Dedifferentiated amniotic fluid mesenchymal stem cell (primary cell): ENCODE results near the gene PIK3CA.
"Not testable (repeated sequence)": the region's sequence is repeated elsewhere in the genome, so short reads cannot be mapped to it uniquely, and the experiment has no call there.

Experiments
- DNase-seq: peaks from one replicate; pipeline ENCODE4 v3.0.0-alpha.2; 2016; ENCODE audit errors: extremely low spot score

Gene PIK3CA

DNA sequence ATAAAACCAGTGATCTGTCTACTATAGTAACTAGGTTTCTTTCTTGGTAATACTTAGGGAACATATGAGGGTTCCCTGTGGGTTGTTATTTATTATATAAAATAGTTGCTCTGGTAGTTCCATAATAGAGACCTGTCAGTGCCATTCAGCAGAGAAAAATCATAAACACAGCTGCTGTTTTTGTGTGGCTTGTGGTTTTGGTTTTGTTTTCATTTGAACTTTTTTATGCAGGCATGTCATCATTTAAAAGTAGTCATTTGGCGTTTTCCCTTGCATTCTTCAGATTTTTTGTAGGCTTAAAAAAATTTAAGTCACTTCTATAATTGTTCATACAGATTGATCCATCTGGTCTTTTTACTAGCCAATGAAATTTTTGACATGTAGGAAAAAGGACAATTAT lies 47.9 kb downstream of the PIK3CA start:
- peak; percentile 91 for DNase-seq

DNA sequence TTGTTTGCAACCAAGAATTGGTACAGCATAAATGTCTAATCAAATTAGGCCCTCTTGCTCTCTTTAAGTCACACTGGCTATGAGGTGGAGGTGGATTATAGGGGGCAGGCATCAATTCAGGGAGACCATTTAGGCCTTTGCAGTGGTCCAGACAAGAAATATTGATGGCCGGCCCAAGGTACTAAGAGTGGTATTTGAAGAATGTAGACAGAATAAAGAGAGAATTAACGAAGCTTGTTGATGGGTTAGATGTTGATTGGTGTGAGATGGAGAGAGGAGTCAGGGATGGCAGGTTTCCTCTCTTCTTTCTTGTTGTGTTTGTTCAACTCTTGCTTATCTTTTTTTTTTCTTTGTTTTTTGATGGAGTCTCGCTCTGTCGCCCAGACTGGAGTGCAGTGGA lies 48.5 kb downstream of the PIK3CA start:
- DNase-seq = no peak

DNA sequence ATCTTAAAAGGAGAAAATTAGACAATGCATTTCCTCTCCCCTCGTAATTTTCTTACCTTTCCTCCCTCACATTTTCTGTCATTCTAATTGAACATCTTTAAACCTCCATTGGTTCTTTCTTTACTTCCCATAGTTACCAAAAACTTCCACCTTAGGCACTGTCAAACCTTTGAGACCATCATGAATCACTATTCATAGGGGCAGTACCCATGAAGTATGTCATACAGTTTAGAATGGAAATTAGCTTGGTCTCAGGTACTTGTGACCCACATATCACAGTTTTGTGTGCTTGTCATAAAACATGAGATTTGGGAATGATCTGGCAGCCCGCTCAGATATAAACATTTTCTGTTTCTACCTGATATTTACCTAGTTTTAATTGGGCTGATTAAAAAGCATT lies 52.6 kb downstream of the PIK3CA start:
- no peak for DNase-seq

DNA sequence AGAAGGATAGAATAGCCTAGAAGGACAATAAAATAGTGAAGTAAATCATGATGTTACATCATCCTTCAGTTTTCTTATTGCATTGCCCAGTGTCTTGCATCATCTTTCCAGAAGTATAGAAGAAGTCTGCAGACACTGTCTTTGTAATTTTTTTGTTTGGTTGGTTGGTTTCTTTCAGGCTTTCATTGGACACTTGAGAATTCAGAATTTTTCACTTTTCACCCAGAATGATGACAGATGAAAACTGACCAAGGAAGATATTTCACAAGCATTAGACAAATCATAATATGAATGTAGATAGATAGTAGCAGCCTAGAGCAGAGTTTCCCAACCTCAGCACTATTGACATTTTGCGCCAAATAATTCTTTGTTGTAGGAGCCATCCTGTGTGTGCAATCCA lies 67.4 kb downstream of the PIK3CA start:
- DNase-seq = not testable (repeated sequence)

DNA sequence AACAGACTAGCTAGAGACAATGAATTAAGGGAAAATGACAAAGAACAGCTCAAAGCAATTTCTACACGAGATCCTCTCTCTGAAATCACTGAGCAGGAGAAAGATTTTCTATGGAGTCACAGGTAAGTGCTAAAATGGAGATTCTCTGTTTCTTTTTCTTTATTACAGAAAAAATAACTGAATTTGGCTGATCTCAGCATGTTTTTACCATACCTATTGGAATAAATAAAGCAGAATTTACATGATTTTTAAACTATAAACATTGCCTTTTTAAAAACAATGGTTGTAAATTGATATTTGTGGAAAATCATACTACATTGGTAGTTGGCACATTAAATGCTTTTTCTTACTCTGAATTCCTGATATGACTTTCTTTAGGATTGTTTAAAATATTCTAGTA lies 70.1 kb downstream of the PIK3CA start:
- not testable (repeated sequence) for DNase-seq

DNA sequence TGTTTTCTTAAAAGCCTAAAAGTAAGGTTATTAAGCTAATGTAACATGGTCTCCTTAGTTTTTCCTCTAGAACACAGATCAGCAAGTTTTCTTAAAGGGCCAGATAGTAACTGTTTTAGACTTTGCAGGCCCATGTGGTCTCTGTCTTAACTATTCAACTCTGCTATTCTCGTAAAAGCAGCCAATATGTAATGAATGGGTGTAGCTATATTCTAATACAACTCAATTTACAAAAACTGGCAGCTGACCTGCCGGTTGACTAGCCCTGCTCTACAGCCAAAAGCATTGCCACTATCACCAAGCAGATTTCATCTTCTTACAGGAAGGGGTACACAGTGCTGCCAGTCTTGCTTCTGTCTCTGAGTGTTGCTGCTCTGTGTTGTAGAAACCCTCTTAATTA lies 75.4 kb downstream of the PIK3CA start:
- DNase-seq = no peak

DNA sequence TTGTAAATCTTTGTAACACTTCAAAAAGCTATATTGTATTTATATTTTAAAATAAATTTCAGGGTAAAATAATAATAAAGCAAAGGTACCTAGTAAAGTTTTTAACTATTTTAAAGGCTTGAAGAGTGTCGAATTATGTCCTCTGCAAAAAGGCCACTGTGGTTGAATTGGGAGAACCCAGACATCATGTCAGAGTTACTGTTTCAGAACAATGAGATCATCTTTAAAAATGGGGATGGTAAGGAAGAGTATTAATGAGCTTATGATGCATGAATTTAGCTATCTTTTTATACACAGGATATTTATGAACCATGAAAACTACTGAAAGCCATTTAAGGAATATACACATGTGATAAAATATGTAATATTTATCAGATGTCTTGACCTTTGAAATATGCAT lies 76.4 kb downstream of the PIK3CA start:
- DNase-seq = no peak

DNA sequence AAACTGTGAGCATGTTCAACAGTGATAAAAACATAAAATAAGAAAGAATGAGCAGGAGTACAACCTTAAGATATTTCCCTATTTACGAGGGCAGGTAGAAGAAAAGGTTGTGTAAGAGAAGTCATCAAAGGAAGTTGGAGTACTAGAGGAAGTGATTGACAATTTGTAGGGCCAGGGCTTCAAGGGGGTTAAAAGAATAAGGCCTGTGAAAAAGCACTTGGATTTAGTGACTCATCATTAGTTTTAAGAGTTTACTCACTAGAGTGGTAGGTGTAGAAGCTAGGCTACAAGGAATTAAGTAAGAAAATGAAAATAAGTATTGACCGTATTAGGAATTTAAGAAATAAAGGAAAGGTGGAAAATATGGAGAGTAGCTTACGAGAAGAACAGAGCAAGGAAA lies 79.2 kb downstream of the PIK3CA start:
- no peak for DNase-seq

DNA sequence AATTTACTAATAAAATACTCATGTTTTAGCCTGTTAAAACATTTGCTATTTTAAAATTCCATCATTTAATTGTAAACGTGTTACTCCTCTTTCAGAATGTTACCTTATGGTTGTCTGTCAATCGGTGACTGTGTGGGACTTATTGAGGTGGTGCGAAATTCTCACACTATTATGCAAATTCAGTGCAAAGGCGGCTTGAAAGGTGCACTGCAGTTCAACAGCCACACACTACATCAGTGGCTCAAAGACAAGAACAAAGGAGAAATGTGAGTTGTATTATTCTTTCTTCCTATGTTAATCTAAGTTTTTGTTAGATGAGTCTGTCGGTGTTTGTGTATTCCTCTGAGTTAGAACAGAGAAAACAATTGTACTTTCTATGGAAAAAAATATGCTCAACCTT lies 81.0 kb downstream of the PIK3CA start:
- DNase-seq = no peak

DNA sequence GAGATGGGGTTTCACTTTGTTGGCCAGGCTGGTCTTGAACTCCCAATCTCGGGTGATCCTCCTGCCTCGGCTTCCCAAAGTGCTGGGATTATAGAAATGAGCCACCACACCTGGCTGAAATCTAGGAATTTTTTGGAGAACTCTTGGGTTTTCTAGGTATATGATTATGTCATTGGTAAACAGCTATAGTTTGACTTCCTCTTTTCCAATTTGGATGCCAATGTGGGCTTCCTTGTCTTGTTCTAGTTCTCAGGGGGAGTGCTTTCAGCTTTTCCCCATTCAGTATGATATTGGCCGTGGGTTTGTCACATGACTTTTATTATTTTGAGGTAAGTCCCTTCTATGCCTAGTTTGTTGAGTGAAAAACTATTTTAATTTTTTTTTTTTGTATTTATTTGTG lies 84.9 kb downstream of the PIK3CA start:
- no peak for DNase-seq

DNA sequence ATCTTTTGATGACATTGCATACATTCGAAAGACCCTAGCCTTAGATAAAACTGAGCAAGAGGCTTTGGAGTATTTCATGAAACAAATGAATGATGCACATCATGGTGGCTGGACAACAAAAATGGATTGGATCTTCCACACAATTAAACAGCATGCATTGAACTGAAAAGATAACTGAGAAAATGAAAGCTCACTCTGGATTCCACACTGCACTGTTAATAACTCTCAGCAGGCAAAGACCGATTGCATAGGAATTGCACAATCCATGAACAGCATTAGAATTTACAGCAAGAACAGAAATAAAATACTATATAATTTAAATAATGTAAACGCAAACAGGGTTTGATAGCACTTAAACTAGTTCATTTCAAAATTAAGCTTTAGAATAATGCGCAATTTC lies 86.0 kb downstream of the PIK3CA start:
- peak; percentile 53 for DNase-seq

DNA sequence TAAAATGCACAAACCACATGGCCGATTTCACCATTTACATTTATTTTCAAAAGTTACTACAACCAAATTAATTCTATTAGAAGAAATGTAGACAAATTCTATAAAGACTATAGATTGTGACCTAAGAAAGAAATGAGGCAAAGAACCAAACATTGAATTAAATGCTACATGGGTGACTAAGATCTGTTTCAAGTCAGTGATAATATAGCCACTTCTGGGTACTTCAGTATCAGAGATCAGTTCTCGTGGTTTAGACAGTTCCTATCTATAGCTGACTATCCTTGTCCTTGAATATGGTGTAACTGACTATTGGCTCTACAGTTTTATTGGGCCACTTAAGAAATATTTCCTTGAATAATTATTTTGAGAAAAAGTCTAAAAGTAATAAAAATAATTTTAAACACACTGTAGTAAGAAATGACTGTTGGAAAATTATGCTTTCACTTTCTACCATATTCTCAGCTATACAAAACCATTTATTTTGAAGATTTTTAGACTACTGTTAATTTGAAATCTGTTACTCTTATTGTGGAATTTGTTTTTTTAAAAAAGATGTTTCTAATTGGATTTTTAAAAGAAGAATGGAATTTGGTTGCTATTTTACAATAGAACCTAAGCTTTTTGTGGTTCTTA lies 88.6 kb downstream of the PIK3CA start:
- no peak for DNase-seq

DNA sequence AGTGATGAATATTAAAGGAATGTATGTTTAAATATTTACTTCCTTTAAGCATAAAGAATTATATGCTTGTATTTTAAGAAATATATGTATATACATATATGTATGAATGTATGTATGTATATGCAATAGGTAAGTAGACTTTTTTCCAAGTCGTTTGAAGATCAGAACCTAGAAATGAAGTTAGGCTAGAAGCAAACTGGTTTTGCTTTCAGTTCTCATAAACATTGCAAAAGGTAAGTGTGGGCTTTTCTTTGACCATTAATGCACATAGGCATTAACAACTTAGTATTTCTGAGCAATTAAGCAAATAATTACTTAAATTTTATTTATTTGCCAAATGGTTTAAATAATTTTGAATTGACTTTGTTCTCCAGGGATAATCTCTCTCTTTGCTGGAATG lies 92.1 kb downstream of the PIK3CA start:
- not testable (repeated sequence) for DNase-seq

DNA sequence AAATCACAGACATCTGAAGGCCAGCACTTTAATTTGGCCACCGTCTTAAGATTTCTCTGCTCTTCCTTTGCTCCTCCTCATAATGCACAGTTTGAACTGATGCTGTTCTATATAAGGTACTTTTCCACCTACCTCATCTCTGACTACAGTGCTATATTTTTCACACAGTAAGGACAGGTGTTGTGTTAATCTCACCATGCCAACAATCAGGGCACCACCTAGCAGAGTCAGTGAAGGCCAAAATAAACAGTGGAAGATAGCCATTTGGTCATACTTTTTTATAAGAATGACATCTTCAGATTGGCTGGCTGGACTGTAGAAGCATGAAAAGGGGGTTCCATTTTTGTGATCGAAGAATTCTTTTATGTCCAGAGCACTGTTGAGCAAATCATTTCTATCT lies 94.7 kb downstream of the PIK3CA start:
- not testable (repeated sequence) for DNase-seq

DNA sequence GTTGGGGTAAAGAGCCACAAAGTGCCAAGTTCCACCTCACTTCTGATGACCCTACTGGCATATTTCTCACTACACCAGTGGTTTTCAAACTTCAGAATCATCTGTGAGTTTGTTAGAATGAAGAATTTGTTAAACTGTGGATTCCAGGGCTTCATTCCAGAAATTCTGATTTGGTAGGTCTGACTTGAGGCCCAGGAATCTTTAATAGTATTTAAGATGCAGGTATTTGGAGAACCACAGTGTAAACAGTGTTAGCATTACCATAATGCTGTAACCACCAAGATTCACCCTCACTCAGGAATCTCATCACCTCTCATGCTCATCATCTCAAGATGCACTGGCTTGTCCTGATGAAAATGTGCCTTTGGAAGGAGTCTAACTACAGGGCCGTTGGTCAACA lies 96.7 kb downstream of the PIK3CA start:
- DNase-seq = no peak

DNA sequence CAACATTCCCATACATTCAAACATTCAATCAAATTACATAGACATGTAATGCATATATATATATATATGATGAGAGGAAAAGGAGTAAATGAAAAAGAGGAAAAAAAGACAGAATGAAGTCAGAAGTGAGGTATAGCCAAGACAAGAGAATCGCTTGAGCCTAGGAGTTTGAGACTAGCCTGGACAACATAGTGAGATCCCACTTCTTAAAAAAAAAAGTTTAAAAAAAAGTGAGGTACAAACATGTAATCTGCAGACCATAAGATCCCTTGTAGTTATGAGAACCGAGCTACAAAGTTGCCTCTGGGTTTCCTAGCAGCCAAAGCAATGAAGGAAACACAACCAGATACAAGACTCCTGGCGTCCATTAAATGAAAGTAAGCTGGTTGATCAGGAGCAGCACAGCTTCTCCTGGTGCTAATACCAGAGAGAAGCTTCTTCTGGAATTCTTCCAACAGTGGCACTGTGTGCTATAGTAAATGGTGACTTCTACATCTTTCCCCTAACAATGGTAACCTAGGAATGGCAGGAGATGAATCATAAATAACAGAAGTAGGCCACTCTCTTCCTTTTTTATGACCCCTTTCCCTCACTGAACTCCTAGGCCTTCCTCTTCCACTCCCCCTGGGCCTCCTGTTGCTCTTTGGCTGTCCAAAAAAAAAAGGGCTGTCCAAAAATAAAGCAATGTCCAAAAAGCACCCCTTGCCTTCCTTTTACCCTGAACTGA lies 99.3 kb downstream of the PIK3CA start:
- no peak for DNase-seq

DNA sequence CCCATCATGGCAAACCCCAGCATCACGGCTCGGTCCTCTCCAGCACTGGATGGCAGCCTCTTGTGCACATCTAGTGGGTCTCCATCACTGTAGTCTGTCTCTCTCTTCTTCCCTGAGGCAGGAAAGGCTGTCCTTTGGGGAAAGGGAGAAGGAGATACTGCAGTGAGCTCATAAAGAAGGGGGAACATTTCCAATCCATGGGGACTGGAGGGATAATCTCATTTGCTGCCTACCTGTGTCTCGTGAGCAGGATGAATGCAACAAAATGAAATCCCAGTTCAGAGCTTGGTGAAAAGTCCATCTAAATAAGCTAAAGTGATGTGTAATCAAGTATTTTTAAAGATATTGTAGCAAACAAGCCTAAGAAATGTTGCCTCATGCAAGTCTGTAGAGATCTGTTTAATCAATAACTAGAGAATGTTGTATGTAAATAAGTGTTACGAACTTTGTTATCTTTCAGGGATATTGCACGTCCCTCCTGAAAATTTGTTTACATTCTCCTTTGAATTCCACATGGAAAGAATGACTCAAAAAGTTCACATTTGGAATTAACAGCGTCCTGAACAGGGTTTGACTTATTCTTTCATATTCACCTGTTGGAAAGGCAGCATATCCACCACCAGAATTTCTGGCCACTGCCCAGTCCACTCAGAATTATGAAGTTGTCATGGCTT lies 102.8 kb downstream of the PIK3CA start, which contains the start of gene KCNMB3:
KCNMB3 (minus strand) TSS at position 312 of the 674 bp plus-strand sequence; CDS start at position 188, 124 bp downstream.
- no peak for DNase-seq

DNA sequence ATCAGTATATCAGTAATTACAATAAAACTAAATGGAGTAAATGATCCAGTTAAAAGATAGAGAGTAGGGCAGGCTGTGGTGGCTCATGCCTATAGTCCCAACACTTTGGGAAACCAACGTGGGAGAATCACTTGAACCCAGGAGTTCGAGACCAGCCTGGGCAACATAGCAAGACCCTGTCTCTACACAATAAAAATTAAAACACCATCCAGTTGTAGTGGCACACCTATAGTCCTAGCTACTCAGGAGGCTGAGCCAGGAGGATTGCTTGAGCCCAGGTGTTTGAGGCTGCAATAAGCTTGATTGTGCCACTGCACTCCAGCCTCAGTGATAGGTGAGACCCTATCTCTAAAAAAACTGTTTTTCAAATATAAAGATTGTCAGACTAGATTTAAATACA lies 108.7 kb downstream of the PIK3CA start:
- no peak for DNase-seq

DNA sequence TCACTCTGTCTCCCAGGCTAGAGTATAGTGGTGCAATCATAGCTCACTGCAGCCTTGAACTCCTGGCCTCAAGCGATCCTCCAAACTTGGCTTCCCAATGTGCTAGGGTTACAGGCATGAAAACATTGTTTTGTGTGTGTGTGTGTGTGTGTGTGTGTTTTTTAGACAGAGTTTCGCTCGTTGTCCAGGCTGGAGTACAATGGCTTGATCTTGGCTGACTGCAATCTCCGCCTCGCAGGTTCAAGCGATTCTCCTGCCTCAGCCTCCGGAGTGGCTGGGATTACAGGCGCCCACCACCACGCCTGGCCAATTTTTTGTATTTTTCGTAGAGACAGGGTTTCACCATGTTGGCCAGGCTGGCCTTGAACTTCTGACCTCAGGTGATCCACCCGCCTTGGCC lies 109.6 kb downstream of the PIK3CA start:
- not testable (repeated sequence) for DNase-seq

DNA sequence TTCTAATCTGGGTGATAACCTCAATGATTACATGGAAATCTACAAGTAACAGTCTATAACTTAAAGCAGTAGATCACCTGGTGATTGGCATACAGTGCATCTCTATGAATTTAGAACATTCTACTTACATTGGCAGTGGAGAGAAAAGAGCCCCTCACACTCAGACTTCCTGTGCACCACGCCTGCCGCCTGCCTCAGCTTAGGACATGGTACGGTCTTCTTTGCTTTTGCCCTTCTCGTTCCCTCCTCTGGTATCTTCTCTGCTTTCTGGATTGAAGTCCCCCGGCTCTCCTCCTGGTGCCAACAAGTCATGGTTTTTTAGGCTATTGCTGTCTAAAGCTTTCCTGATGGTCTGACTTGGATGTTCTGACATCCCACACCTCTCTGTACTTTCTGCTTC lies 110.7 kb downstream of the PIK3CA start:
- DNase-seq = no peak

DNA sequence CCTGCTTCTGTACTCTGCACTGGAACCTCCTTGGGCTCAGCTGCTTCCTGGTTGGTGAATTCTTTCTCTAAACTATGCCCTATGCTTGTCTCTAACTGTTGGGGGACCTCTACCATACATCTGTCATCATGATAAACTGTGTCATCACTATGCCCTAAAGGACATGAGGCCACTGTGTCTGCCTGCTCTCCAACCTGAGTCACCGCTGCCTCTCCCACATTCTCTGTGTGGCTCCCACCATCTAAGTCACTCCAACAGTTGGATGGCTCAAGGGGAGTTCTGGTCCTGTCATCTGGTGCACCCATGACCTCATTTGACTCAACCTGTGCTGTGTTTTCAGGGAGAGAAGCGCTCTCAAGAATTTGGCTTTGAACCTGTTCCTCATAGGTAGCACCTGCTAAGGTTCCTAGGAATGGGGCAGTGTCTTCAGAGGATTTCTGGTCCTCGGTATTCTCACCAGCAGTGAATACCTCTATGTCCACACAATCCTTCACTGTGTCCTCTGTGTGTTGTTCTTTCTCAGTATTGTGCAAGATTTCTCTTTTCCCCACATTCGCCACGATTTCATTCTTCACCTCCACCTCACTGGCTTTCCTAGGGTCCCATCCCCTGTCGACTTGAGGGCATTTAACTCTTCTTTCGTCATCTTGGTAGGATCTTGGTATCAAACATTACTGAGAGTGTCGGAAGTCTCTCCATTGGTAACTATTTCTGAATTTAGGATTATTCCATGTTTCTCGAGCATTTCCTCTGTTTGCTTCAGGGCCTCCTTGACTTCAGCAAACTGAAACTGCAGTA lies 112.0 kb downstream of the PIK3CA start:
- not testable (repeated sequence) for DNase-seq
